Body of pancreas (tissue), 4 donors: Measurements from ENCODE around the gene AKIRIN2.

Experiments used
- CTCF ChIP-seq, 7 experiments: fragments of 450-650 bp in 4 of 7; fragments of 200-600 bp in 3 of 7; sonication (generic) in 3 of 7; IDR thresholded peaks; one replicate each; pipeline ENCODE4 v1.5.1; 2016 to 2019; ENCODE audit warnings: antibody characterized with exemption in 7 of 7
- POLR2A ChIP-seq, 3 donors: fragments of 450-650 bp; IDR thresholded peaks; one replicate each; pipeline ENCODE4 v1.6.1; 2016; ENCODE audit warnings: antibody characterized with exemption in 3 of 3, mild to moderate bottlenecking in 2 of 3

- no peak for TF ChIP-seq CTCF (IDR thresholded peaks at IDR 0.05)
- TF ChIP-seq POLR2A (IDR thresholded peaks at IDR 0.05): no peak
Measured at GRCh38 chr6:87738744-87739143, 36.7 kb upstream of the AKIRIN2 start.
